PC-9 (cell line): Measurements from ENCODE around the gene GRIA1. TPM values are rescaled to one million over a fixed set of nuclear protein-coding genes. Genes with fewer than 3 reads are reported as not detected.

Experiments used
- BruUV-seq: library from RNA; stranded (reverse); fragments of 400-500 nt; replicated peaks from 2 replicates; lab custom pipeline; 2021; lab: Mats Ljungman, UMichigan
- CTCF ChIA-PET: fragments of 300-600 bp; sonication (Branson Sonifier 250); formaldehyde crosslinking; loops from one replicate; lab custom pipeline; 2022; ENCODE audit warnings: antibody characterized with exemption; lab: Charles Lee
- POLR2A ChIA-PET: fragments of 300-600 bp; sonication (Branson Sonifier 250); formaldehyde crosslinking; loops from one replicate; lab custom pipeline; 2022; ENCODE audit warnings: antibody characterized with exemption; ENCODE audit not compliant: unreplicated experiment; lab: Charles Lee
- DNase-seq, 2 experiments: peaks; one replicate each; pipeline versions ENCODE4 v3.0.0 to v3.0.0-alpha.2; 2015 to 2022; ENCODE audit warnings: mixed read lengths in 1 of 2
- H2AFZ ChIP-seq: fragments of 200-600 bp; sonication (generic); 2 replicates; pipeline ENCODE4 v1.8.1; 2017; ENCODE audit warnings: antibody characterized with exemption
- H3F3A ChIP-seq: fragments of 200-600 bp; sonication (generic); 2 replicates; pipeline ENCODE4 v1.8.1; 2017; ENCODE audit warnings: antibody characterized with exemption, mild to moderate bottlenecking, low read depth; ENCODE audit not compliant: insufficient read depth
- H3K27ac ChIP-seq: fragments of 200-600 bp; sonication (generic); 2 replicates; pipeline ENCODE4 v1.6.1; 2016; ENCODE audit warnings: mixed run types
- H3K27me3 ChIP-seq: fragments of 200-600 bp; sonication (generic); 2 replicates; pipeline ENCODE4 v1.6.1; 2016; ENCODE audit warnings: low read depth, mixed run types; ENCODE audit not compliant: insufficient read depth
- H3K36me3 ChIP-seq: fragments of 200-600 bp; sonication (generic); 2 replicates; pipeline ENCODE4 v1.6.1; 2016; ENCODE audit warnings: low read depth, mixed run types
- H3K4me1 ChIP-seq: fragments of 200-600 bp; sonication (generic); replicated peaks from 2 replicates; pipeline ENCODE4 v1.6.1; 2016; ENCODE audit warnings: mixed run types; ENCODE audit not compliant: insufficient read depth
- H3K4me2 ChIP-seq: fragments of 200-600 bp; sonication (generic); 2 replicates; pipeline ENCODE4 v1.6.1; 2017; ENCODE audit warnings: mixed run types
- H3K4me3 ChIP-seq: fragments of 200-600 bp; sonication (generic); 2 replicates; pipeline ENCODE4 v1.6.1; 2016; ENCODE audit warnings: mixed run types
- H3K79me2 ChIP-seq: fragments of 200-600 bp; sonication (generic); 2 replicates; pipeline ENCODE4 v1.6.1; 2017; ENCODE audit warnings: low read depth, mixed run types
- H3K9me2 ChIP-seq: fragments of 200-600 bp; sonication (generic); 2 replicates; pipeline ENCODE4 v1.8.1; 2017; ENCODE audit warnings: mild to moderate bottlenecking; ENCODE audit not compliant: insufficient read depth
- H3K9me3 ChIP-seq: fragments of 200-600 bp; sonication (generic); 2 replicates; pipeline ENCODE4 v1.8.1; 2016; ENCODE audit warnings: low read depth; ENCODE audit not compliant: insufficient read depth
- H4K20me1 ChIP-seq: fragments of 200-600 bp; sonication (generic); 2 replicates; pipeline ENCODE4 v1.8.1; 2017; ENCODE audit not compliant: insufficient read depth
- CTCF ChIP-seq: fragments of 200-600 bp; sonication (generic); conservative IDR thresholded peaks from 2 replicates; pipeline ENCODE4 v1.6.1; 2017; ENCODE audit warnings: mixed run types, antibody characterized with exemption, mild to moderate bottlenecking, moderate library complexity
- EZH2 ChIP-seq: fragments of 200-600 bp; sonication (generic); IDR thresholded peaks from 2 replicates; pipeline ENCODE4 v1.8.0; 2017; ENCODE audit warnings: antibody characterized with exemption, low read depth
- intact Hi-C: fragments of 100-400 bp; cut with micrococcal nuclease; formaldehyde crosslinking; loops from one replicate; pipeline ENCODE4 v1.10.0; 2022; ENCODE audit not compliant: unreplicated experiment
- total RNA-seq: library from RNA; stranded (reverse); gene quantifications from 2 replicates; pipeline ENCODE4 v1.2.3, GENCODE V29; 2021

Gene GRIA1
- total RNA-seq, 1 experiment from 2014 or later: not detected

- ChIA-PET POLR2A (no interaction called here), CTCF (no interaction called here)
- no peaks in the 10 kb centered on the region for H3K9me2 ChIP-seq
- H3F3A ChIP-seq: no peaks in the 10 kb centered on the region
- no peaks in the 10 kb centered on the region for H3K36me3 ChIP-seq
- H2AFZ ChIP-seq: no peak overlapping the region
- no peaks in the 10 kb centered on the region for H4K20me1 ChIP-seq
- DNase-seq: no peak
- no peaks in the 10 kb centered on the region for H3K9me3 ChIP-seq
- intact Hi-C loops: no loop called here
- H3K4me2 ChIP-seq: no peak overlapping the region
- no peak overlapping the region for H3K4me3 ChIP-seq
- H3K27me3 ChIP-seq: no peaks in the 10 kb centered on the region; the same call in 1 of the 2 replicates
- TF ChIP-seq EZH2 (no peak), CTCF (no peak)
- no peaks in the 10 kb centered on the region for H3K4me1 ChIP-seq
- BruUV-seq: no TSS peak
- no peaks in the 10 kb centered on the region for H3K79me2 ChIP-seq
- H3K27ac ChIP-seq: no peak overlapping the region
Observed at GRCh38 chr5:153463806-153464205, 26.7 kb upstream of the GRIA1 start.

DNA sequence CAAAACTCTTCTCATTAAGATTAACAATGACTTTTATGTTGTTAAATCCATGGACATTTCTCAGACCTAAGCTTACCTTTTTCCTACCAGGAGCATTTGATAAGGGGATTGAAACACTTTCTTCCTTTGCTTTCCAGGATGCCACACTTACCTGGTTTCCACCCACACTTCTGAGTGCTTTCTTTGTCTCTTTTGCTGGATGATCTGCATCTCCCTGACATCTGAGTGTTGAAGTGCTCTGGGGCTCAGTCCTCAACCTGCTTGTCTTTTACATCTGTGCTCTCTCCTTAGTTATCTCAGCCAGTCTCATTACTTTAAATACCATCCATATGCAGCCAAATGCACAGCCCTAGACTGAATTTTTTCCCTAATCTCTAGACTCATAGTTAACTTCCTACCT lies 22.9 kb upstream of the GRIA1 start:
- Histone ChIP-seq H3K27me3 (peaks cover 3% of the 10 kb centered on the region; the same call in 1 of the 2 replicates), H3K4me1 (no peaks in the 10 kb centered on the region), H3K4me3 (no peak overlapping the region), H3K36me3 (no peaks in the 10 kb centered on the region), H3K9me3 (no peaks in the 10 kb centered on the region), H4K20me1 (no peaks in the 10 kb centered on the region), H3K27ac (no peak overlapping the region), H3K4me2 (no peak overlapping the region), H2AFZ (no peak overlapping the region), H3F3A (no peaks in the 10 kb centered on the region), H3K79me2 (no peaks in the 10 kb centered on the region), H3K9me2 (no peaks in the 10 kb centered on the region)
- TF ChIP-seq EZH2 (no peak), CTCF (no peak)
- ChIA-PET POLR2A (no interaction called here), CTCF (no interaction called here)
- no TSS peak for BruUV-seq
- intact Hi-C loops: no loop called here
- DNase-seq: no peak

GRCh38 chr5:153469423-153469822 lies 21.0 kb upstream of the GRIA1 start:
- intact Hi-C loops: no loop called here
- ChIA-PET CTCF (no interaction called here), POLR2A (no interaction called here)
- DNase-seq: no peak
- no peaks in the 10 kb centered on the region for H3K79me2 ChIP-seq
- H3K36me3 ChIP-seq: no peaks in the 10 kb centered on the region
- no peaks in the 10 kb centered on the region for H3K9me2 ChIP-seq
- no peaks in the 10 kb centered on the region for H3F3A ChIP-seq
- no peak for TF ChIP-seq CTCF
- no peak for TF ChIP-seq EZH2
- H3K9me3 ChIP-seq: no peaks in the 10 kb centered on the region
- H4K20me1 ChIP-seq: no peaks in the 10 kb centered on the region
- H3K27me3 ChIP-seq: peaks cover 3% of the 10 kb centered on the region; the same call in 1 of the 2 replicates
- BruUV-seq: no TSS peak
- H3K4me2 ChIP-seq: no peak overlapping the region
- no peak overlapping the region for H3K4me3 ChIP-seq
- H2AFZ ChIP-seq: no peak overlapping the region
- H3K4me1 ChIP-seq: no peaks in the 10 kb centered on the region
- H3K27ac ChIP-seq: no peak overlapping the region
